ENCODE measurements around the gene NUAK1.
"Not testable (repeated sequence)": the region's sequence is repeated elsewhere in the genome, so short reads cannot be mapped to it uniquely, and the experiment has no call there.

The NUAK1 gene

DNA sequence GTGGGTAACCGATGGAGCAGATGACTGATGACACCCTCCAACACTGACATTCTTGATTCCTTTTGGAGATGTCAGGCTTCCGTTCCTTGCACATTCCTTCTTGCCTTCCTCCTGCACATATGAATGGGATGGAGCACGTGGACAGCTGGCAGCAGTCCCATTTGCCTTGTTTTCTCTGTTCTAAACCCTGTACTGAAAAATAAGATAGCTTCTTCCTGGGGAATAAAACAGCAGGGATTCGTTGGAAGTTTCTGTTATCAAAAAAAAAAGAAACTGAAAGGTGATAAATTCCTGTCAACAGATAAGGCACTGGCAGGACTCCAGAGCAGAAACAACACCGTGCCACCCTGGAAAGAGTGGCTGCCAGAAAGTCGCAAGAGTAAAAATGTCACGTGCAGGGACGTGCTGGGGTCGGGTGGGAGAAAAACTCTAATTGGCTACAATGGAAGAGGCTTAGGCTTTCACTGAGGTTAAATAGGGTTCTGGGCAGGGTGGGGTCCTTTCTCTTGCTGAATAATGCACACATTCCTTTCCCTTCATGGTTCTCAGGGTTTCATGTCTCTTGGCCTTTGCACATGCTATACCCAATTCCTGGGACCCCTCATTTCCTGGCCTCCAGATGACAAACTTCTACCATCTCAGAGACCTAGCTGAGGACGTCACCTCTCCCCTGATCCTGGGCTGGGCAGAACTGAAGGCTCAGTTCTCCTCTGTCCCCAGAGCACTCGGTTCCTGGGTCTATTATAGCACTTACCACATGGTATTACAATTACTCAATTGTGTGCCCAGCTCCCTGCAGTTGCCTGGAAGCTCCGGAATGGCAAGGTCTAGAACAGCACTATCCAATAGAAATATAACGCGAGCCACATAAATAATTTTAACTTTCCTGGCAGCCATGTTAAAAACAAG is 7.0 kb upstream of the NUAK1 start:
- Histone ChIP-seq H3K9me3 (ENCODE audit: low read length) (no peaks in the 10 kb centered on the region), H3K4me1 (ENCODE audit: insufficient read depth, low read length) (peaks cover 18% of the 10 kb centered on the region), H3K36me3 (ENCODE audit: insufficient read depth, low read length) (no peaks in the 10 kb centered on the region), H3K4me3 (ENCODE audit: low read depth in 1 of 2, low read length in 2 of 2) (no peak overlapping the region), H3K27ac (ENCODE audit: low read depth, low read length) (no peak overlapping the region), H3K9ac (ENCODE audit: low read length) (no peak overlapping the region), H3K27me3 (ENCODE audit: control insufficient read depth in 1 of 2, insufficient read depth in 2 of 2, low read length in 2 of 2) (no peaks in the 10 kb centered on the region)

DNA sequence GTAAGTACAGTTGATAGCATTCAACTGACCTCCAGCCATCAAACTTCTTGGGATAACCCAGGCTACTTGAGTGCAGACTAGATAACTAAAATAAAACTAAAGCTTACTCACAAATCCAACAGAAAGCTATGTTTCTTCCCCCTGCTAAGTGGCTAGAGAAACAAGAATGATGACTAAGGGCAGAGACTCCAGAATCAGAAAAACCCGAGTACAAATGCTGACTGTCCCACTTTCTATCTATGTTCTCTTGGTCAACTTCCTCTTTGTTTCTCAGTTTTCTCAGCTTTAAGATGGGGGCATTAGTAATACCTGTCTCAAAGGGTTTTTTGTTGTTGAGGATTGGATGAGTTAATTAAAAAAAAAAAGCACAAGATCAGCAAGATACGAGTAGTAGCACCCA is 6.1 kb upstream of the NUAK1 start:
- Histone ChIP-seq H3K4me1 (ENCODE audit: insufficient read depth, low read length) (peaks cover 25% of the 10 kb centered on the region), H3K27me3 (ENCODE audit: control insufficient read depth in 1 of 2, insufficient read depth in 2 of 2, low read length in 2 of 2) (no peaks in the 10 kb centered on the region), H3K36me3 (ENCODE audit: insufficient read depth, low read length) (no peaks in the 10 kb centered on the region), H3K9me3 (ENCODE audit: low read length) (no peaks in the 10 kb centered on the region), H3K27ac (ENCODE audit: low read depth, low read length) (no peak overlapping the region), H3K9ac (ENCODE audit: low read length) (no peak overlapping the region), H3K4me3 (ENCODE audit: low read depth in 1 of 2, low read length in 2 of 2) (no peak overlapping the region)

DNA sequence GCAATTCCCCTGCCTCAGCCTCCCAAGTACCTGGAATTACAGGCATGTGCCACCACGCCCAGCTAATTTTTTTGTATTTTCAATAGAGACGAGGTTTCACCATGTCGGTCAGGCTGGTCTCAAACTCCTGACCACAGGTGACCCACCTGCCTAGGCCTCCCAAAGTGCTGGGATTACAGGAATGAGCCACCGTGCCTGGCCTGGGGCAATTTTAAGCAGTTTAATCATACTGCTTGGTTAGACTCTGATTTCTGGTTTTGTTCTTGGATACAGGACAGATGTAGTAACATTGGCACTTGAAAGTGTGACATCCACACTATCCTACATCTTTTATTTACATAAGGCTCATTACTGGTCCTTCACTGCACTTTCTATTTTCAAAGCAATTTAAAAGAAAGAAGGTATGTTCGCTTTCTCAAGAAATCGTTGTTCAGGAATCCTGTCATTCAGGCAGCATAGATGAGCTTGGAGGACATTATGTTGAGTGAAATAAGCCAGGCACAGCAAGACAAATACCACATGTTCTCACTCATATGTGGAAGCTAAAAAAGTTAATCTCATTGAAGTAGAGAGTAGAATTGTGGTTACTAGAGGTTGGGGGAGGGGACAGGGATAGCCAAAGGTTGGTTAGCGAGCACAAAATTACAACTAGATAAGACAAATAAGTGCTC is 4.0 kb upstream of the NUAK1 start:
- Histone ChIP-seq H3K9me3 (ENCODE audit: low read length) (no peaks in the 10 kb centered on the region), H3K27ac (ENCODE audit: low read depth, low read length) (no peak overlapping the region), H3K4me1 (ENCODE audit: insufficient read depth, low read length) (peaks cover 11% of the 10 kb centered on the region), H3K9ac (ENCODE audit: low read length) (no peak overlapping the region), H3K4me3 (ENCODE audit: low read depth in 1 of 2, low read length in 2 of 2) (no peak overlapping the region), H3K36me3 (ENCODE audit: insufficient read depth, low read length) (no peaks in the 10 kb centered on the region), H3K27me3 (ENCODE audit: control insufficient read depth in 1 of 2, insufficient read depth in 2 of 2, low read length in 2 of 2) (no peaks in the 10 kb centered on the region)

DNA sequence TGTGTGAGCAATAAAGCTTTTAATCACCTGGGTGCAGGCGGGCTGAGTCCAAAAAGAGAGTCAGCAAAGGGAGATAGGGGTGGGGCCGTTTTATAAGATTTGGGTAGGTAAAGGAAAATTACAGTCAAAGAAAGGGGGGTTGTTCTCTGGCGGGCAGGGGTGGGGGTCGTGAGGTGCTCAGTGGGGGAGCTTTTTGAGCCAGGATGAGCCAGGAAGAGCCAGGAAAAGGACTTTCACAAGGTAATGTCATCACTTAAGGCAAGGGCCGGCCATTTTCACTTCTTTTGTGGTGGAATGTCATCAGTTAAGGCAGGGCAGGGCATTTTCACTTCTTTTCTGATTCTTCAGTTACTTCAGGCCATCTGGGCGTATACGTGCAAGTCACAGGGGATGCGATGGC is 3.2 kb upstream of the NUAK1 start:
- H3K4me1 ChIP-seq (ENCODE audit: insufficient read depth, low read length) = peaks cover 14% of the 10 kb centered on the region
- not testable (repeated sequence) for H3K27ac ChIP-seq (ENCODE audit: low read depth, low read length)

DNA sequence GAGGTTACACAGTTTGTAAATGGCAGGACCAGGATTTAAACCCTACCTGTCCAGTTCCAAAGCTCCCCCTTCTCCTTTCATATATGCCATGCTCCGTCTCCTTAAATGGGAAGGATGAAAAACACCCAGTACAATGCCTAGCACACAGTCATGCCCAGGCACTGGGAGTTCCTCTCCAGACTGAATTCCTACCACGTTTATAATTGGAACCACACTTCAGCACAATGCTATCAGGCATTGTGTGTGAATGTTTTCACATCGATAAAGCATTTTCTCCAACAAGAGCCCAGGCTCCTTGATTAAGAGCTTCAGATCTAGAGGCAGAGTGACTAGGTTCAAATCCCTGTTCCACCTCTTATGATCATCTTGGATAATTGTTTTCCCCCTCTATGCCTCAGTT is 2.7 kb upstream of the NUAK1 start:
- Histone ChIP-seq H3K9me3 (ENCODE audit: low read length) (no peaks in the 10 kb centered on the region), H3K36me3 (ENCODE audit: insufficient read depth, low read length) (no peaks in the 10 kb centered on the region), H3K27ac (ENCODE audit: low read depth, low read length) (no peak overlapping the region), H3K9ac (ENCODE audit: low read length) (no peak overlapping the region), H3K4me1 (ENCODE audit: insufficient read depth, low read length) (peaks cover 19% of the 10 kb centered on the region), H3K27me3 (ENCODE audit: control insufficient read depth in 1 of 2, insufficient read depth in 2 of 2, low read length in 2 of 2) (no peaks in the 10 kb centered on the region), H3K4me3 (ENCODE audit: low read depth in 1 of 2, low read length in 2 of 2) (no peak overlapping the region)

More for the DNA sequence above, 3.2 kb upstream of the NUAK1 start:
- H3K36me3 ChIP-seq (ENCODE audit: insufficient read depth, low read length); H3K27me3 ChIP-seq (ENCODE audit: control insufficient read depth in 1 of 2, insufficient read depth in 2 of 2, low read length in 2 of 2); H3K9ac ChIP-seq (ENCODE audit: low read length); H3K4me3 ChIP-seq (ENCODE audit: low read depth in 1 of 2, low read length in 2 of 2); H3K9me3 ChIP-seq (ENCODE audit: low read length): not testable (repeated sequence)

DNA sequence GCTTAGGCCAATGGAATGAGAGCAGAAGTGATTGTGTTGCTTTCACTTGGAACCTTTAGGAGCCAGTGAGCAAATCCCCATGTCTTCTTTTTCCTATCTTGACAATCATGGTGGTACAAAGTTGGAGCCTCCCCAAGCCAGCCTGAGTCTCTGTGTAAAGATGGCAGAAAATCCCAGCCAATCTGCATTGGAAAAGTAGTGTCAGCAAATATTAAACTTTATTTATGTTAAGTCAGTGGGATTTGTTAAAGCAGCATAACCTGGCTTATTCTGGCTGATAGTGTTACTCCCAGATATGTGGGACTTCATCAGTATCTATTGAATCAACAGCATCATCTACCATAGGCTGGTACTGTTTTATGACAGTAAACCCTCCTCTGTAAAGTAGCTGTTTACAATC is 2.2 kb upstream of the NUAK1 start:
- no peak overlapping the region for H3K4me3 ChIP-seq (ENCODE audit: low read depth in 1 of 2, low read length in 2 of 2)
- no peaks in the 10 kb centered on the region for H3K27me3 ChIP-seq (ENCODE audit: control insufficient read depth in 1 of 2, insufficient read depth in 2 of 2, low read length in 2 of 2)
- H3K36me3 ChIP-seq (ENCODE audit: insufficient read depth, low read length) = no peaks in the 10 kb centered on the region
- H3K27ac ChIP-seq (ENCODE audit: low read depth, low read length) = no peak overlapping the region
- H3K4me1 ChIP-seq (ENCODE audit: insufficient read depth, low read length) = peaks cover 20% of the 10 kb centered on the region
- no peaks in the 10 kb centered on the region for H3K9me3 ChIP-seq (ENCODE audit: low read length)
- H3K9ac ChIP-seq (ENCODE audit: low read length) = no peak overlapping the region

DNA sequence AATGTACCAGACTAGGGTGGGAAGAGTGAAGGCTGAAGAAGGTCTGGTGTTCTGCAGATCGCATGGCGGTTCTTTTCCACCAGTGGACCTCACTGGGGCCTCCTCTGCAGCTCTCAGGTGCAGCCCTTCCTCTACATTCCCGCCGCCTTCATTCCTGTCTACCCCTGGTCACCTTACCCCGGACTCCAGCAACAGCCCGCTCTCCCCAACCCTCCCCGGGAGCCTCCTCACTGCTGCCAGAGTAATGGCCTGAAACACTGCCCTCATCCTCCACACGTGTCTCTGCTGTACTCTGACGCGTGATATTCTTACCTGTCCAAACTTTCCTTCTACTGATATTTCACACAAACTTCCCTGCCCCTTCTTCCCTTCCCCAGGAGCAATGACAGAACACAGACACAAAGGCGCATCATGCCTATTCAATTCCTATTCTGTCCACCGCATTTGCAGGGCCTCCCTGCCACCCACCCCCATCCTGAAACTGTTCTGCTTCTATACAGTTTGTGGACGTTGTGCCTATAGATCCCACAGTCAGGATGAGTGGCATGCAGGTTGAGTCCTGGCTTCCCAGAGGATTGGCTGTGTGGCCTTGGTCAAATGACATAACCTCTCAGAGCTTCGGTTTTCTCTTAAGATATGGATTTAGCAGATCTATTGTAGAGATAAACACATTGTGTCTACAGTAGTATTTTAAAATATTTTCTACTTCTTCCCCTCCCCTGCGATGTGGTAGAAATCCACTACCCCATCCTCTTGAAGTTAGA is 1.7 kb upstream of the NUAK1 start:
- H3K27me3 ChIP-seq (ENCODE audit: control insufficient read depth in 1 of 2, insufficient read depth in 2 of 2, low read length in 2 of 2) = no peaks in the 10 kb centered on the region
- H3K9ac ChIP-seq (ENCODE audit: low read length) = peak overlapping the region; percentile 78
- H3K36me3 ChIP-seq (ENCODE audit: insufficient read depth, low read length) = no peaks in the 10 kb centered on the region
- H3K9me3 ChIP-seq (ENCODE audit: low read length) = no peaks in the 10 kb centered on the region
- peak overlapping the region; percentile 52 to 60 for H3K4me3 ChIP-seq (ENCODE audit: low read depth in 1 of 2, low read length in 2 of 2)
- H3K4me1 ChIP-seq (ENCODE audit: insufficient read depth, low read length) = peaks cover 20% of the 10 kb centered on the region
- H3K27ac ChIP-seq (ENCODE audit: low read depth, low read length) = peak overlapping the region; percentile 85

DNA sequence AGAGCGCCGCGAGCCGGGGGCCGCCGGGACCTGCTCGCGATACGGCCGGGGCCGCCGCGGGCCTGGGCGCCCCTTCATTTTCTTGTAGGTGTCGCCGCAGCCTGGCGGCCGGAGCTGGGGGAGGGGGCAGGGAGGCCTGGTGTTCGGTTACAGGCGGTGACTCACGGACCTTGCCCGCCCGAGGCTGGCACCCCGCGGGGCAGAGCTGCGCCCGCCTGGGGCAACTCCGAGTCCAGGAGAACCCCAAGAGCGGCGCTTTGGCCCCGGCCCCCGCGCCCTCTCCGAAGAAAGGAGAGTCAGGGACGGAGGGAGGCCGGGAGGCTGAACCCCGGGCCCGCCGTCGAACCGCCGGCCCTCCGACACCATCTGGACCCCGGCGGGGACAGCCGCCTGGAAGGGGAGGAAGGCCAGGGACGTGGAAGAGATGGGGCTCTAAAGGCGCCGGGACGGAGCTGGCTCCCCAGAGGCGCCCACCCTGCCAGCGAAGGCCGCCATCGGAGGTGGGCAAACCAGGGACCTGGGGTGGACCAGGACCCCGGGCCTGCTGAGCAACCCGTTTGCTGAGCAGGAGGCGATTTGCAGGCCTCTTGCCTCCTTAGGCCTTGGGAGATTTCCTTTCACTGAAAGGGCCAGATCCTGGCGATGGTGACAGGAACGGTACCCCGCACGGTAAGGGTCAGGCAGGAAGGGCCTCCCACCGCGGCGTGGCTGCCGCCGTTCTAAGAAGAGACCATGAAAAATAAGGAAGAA is 843 bp upstream of the NUAK1 start:
- peak overlapping the region; percentile 78 for H3K9ac ChIP-seq (ENCODE audit: low read length)
- no peaks in the 10 kb centered on the region for H3K36me3 ChIP-seq (ENCODE audit: insufficient read depth, low read length)
- H3K4me3 ChIP-seq (ENCODE audit: low read depth in 1 of 2, low read length in 2 of 2) = peak overlapping the region; percentile 52 to 60
- no peaks in the 10 kb centered on the region for H3K9me3 ChIP-seq (ENCODE audit: low read length)
- H3K4me1 ChIP-seq (ENCODE audit: insufficient read depth, low read length) = peaks cover 20% of the 10 kb centered on the region
- H3K27ac ChIP-seq (ENCODE audit: low read depth, low read length) = peak overlapping the region; percentile 85
- no peaks in the 10 kb centered on the region for H3K27me3 ChIP-seq (ENCODE audit: control insufficient read depth in 1 of 2, insufficient read depth in 2 of 2, low read length in 2 of 2)

DNA sequence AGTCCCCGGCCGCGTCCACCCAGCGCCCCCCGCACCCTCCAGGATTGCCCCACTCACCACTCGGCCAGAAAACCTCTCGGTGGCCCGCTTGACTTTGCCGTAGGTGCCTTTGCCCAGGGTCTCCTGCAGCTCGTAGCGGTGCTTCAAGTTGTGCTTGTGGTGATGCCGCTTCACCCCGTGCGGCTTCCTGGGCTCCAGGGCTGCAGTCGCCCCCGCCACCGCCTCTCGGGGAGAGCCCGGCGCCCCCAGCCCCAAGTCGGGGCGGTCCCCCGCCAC is 459 bp downstream of the NUAK1 start:
- no peaks in the 10 kb centered on the region for H3K9me3 ChIP-seq (ENCODE audit: low read length)
- H3K27ac ChIP-seq (ENCODE audit: low read depth, low read length) = peak overlapping the region; percentile 85
- no peaks in the 10 kb centered on the region for H3K27me3 ChIP-seq (ENCODE audit: control insufficient read depth in 1 of 2, insufficient read depth in 2 of 2, low read length in 2 of 2)
- H3K9ac ChIP-seq (ENCODE audit: low read length) = no peak overlapping the region
- H3K4me3 ChIP-seq (ENCODE audit: low read depth in 1 of 2, low read length in 2 of 2) = peak overlapping the region; percentile 52 to 60
- H3K36me3 ChIP-seq (ENCODE audit: insufficient read depth, low read length) = no peaks in the 10 kb centered on the region
- H3K4me1 ChIP-seq (ENCODE audit: insufficient read depth, low read length) = peaks cover 26% of the 10 kb centered on the region

DNA sequence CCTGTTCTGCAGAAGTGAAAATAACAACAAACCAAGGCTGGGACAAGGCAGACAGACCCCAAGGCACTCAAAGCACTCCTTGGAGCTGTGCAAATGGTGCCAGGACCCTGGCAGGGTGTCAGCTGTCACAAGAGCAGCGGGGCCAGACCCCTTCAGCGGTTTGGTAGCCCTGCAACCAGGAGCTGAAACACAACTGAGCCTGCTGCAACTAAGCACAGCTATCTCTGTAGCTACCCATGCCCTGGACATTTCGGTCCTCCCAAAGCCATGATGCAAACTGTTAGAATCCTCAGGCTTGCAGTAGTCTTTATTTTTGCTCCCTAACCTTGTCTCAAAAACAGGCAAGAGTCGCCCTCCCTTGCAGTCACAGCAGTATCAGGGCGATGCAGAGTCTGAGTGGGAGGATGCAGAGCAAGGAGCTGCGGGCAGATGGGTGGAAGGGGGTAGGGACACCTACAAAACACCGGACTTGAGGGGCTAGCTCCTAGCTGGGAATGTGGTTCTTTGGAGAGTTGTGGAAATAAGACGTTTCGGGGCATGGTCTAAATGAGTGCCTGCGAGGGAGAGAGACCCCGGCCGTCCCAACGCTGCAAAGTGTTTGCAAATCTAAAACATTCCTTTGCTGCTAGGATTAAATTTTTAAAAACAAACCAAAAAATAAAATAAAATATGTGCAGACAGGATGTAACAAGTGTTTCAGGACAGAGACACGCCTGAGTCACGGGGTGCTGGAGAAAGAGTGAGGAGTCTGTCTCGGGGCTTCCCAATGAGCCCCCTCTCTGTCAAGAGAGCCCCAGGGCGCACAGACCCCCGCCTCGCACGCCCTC is 1.0 kb downstream of the NUAK1 start:
- Histone ChIP-seq H3K4me1 (ENCODE audit: insufficient read depth, low read length) (peaks cover 28% of the 10 kb centered on the region), H3K27ac (ENCODE audit: low read depth, low read length) (peak overlapping the region; percentile 85), H3K4me3 (ENCODE audit: low read depth in 1 of 2, low read length in 2 of 2) (peak overlapping the region; percentile 52 to 60), H3K9me3 (ENCODE audit: low read length) (no peaks in the 10 kb centered on the region), H3K27me3 (ENCODE audit: control insufficient read depth in 1 of 2, insufficient read depth in 2 of 2, low read length in 2 of 2) (no peaks in the 10 kb centered on the region), H3K36me3 (ENCODE audit: insufficient read depth, low read length) (no peaks in the 10 kb centered on the region), H3K9ac (ENCODE audit: low read length) (no peak overlapping the region)

Data from muscle layer of colon (tissue), 2 donors.